ENCODE results near the gene PLCD3. TPM values are rescaled to one million over a fixed set of nuclear protein-coding genes. Genes with fewer than 3 reads are reported as not detected.

PLCD3 gene
- total and polyA plus RNA-seq, 8 donors: 12.5 to 49.1 (median 16.9) TPM

GRCh38 chr17:45115871-45116270, 16.4 kb downstream of the PLCD3 start:
- peaks cover 0 to 6% of the 10 kb centered on the region in 2 donors for H3K27me3 ChIP-seq
- H3K4me3 ChIP-seq: no peak overlapping the region
- peaks cover 0 to 34% of the 10 kb centered on the region in 2 donors for H3K36me3 ChIP-seq
- DNase-seq: no peak
- no peak overlapping the region for H3K27ac ChIP-seq
- H3K4me1 ChIP-seq: no peaks in the 10 kb centered on the region
- intact Hi-C loops (cut with DNase I): no loop called here
- no peak for TF ChIP-seq CTCF (IDR thresholded peaks at IDR 0.05)
- ATAC-seq: no peak
- H3K9me3 ChIP-seq: no peaks in the 10 kb centered on the region

GRCh38 chr17:45115015-45115625, 17.2 kb downstream of the PLCD3 start:
- no peaks in the 10 kb centered on the region for H3K9me3 ChIP-seq
- no peaks in the 10 kb centered on the region for H3K4me1 ChIP-seq
- no peak for TF ChIP-seq CTCF (IDR thresholded peaks at IDR 0.05)
- H3K27me3 ChIP-seq: no peaks in the 10 kb centered on the region
- no peak overlapping the region for H3K27ac ChIP-seq
- ATAC-seq (no peak), DNase-seq (no peak)
- peaks cover 0 to 28% of the 10 kb centered on the region in 2 donors for H3K36me3 ChIP-seq
- no peak overlapping the region for H3K4me3 ChIP-seq
- intact Hi-C loops (cut with DNase I): no loop called here

DNA sequence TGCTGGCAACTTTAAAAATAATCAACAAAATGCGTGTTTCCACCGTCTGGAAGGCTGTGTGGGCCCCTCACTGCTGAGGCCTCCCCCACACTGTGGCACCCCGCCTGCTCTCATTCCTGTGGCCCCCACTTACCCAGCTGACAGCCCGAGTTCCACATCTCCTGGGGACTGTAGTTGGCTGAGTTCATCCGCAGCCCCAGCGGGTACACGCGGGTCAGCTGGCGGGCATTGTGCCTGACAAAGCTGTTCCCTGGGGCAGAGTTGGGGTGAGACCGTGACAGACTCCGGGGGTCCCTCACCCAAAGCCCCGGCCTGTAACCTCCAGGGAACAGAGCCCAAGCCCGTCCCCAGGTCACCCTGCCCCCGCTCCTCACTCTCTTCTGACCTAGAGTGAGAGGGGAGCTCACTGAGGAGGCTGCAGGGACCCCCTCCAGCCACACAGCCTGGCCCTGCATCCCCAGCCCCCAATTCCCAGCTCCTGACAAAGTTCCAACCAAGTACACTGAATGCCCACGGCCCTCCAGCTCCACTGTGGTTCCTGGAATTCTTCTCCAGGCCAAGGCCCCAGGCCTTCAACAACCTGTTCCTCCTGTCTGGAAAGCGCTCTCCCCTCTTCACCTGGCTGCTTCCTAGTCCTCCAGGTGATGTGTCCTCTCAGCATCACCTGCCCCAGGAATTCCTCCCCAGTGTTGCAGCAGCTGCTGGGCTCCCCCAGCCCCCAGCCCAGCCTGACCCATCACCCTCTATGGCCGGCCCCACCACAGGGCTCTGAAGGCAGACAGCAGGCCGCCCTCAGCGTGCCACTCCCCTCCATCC, 18.0 kb downstream of the PLCD3 start:
- H3K27ac ChIP-seq: no peak overlapping the region
- no peaks in the 10 kb centered on the region for H3K4me1 ChIP-seq
- no peak overlapping the region for H3K4me3 ChIP-seq
- ATAC-seq (no peak), DNase-seq (no peak)
- no peaks in the 10 kb centered on the region for H3K27me3 ChIP-seq
- intact Hi-C loops (cut with DNase I): no loop called here
- no peaks in the 10 kb centered on the region for H3K9me3 ChIP-seq
- peaks cover 0 to 20% of the 10 kb centered on the region in 2 donors for H3K36me3 ChIP-seq
- TF ChIP-seq CTCF (IDR thresholded peaks at IDR 0.05): no peak

DNA sequence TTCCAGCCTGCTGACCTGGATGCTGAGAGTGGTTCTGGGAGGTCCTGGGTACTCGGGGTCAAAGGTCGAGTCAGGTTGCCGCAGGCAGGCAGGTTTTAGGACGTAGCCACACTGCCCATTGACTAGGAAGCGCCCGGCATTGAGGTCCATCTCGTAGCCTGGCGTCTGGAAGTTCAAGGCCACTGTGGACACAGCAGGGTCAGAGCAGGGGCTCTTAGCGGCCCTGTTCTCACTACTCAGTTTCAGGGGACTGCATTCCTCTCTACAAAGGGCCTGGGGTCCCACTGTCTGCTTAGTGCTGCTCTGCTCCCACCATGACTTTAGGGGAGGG, 18.9 kb downstream of the PLCD3 start:
- Histone ChIP-seq H3K27me3 (no peaks in the 10 kb centered on the region), H3K9me3 (no peaks in the 10 kb centered on the region), H3K27ac (no peak overlapping the region), H3K4me1 (no peaks in the 10 kb centered on the region), H3K36me3 (peaks cover 0 to 21% of the 10 kb centered on the region in 2 donors), H3K4me3 (no peak overlapping the region)
- no peak for DNase-seq
- intact Hi-C loops (cut with DNase I): no loop called here
- no peak for TF ChIP-seq CTCF (IDR thresholded peaks at IDR 0.05)
- ATAC-seq: no peak

- no peak for ATAC-seq
- no peak overlapping the region for H3K27ac ChIP-seq
Observed at GRCh38 chr17:45112559-45113423, 19.5 kb downstream of the PLCD3 start.

More at GRCh38 chr17:45112559-45113423, 19.5 kb downstream of the PLCD3 start:
- no peaks in the 10 kb centered on the region for H3K27me3 ChIP-seq
- TF ChIP-seq CTCF (IDR thresholded peaks at IDR 0.05): no peak
- H3K4me3 ChIP-seq: no peak overlapping the region
- peaks cover 0 to 21% of the 10 kb centered on the region in 2 donors for H3K36me3 ChIP-seq
- no peaks in the 10 kb centered on the region for H3K4me1 ChIP-seq
- no peak for DNase-seq
- H3K9me3 ChIP-seq: no peaks in the 10 kb centered on the region
- intact Hi-C loops (cut with DNase I): no loop called here
